ENCODE data around the gene C8G.

The C8G gene

GRCh38 chr9:136953771-136954269 is 8.8 kb downstream of the C8G start:
- no peaks in the 10 kb centered on the region for H3K27me3 ChIP-seq (ENCODE audit: control insufficient read depth, insufficient read depth, low read length)
- H3K36me3 ChIP-seq (ENCODE audit: control insufficient read depth, insufficient read depth, low read length): no peaks in the 10 kb centered on the region
- H3K4me1 ChIP-seq (ENCODE audit: control insufficient read depth, insufficient read depth, low read length): peaks cover 18% of the 10 kb centered on the region
- no peak overlapping the region for H3K9ac ChIP-seq (ENCODE audit: low read length)
- no peaks in the 10 kb centered on the region for H3K9me3 ChIP-seq (ENCODE audit: control insufficient read depth, low read length)
- H3K4me3 ChIP-seq (ENCODE audit: low read length): no peak overlapping the region

- Histone ChIP-seq H3K9me3 (ENCODE audit: control insufficient read depth, low read length) (no peaks in the 10 kb centered on the region), H3K36me3 (ENCODE audit: control insufficient read depth, insufficient read depth, low read length) (no peaks in the 10 kb centered on the region), H3K4me3 (ENCODE audit: low read length) (no peak overlapping the region), H3K27me3 (ENCODE audit: control insufficient read depth, insufficient read depth, low read length) (no peaks in the 10 kb centered on the region), H3K9ac (ENCODE audit: low read length) (no peak overlapping the region), H3K4me1 (ENCODE audit: control insufficient read depth, insufficient read depth, low read length) (peaks cover 18% of the 10 kb centered on the region)
These were observed 9.4 kb downstream of the C8G start for GRCh38 chr9:136954270-136955083.

- Histone ChIP-seq H3K4me1 (ENCODE audit: control insufficient read depth, insufficient read depth, low read length) (peaks cover 13% of the 10 kb centered on the region), H3K9ac (ENCODE audit: low read length) (no peak overlapping the region), H3K4me3 (ENCODE audit: low read length) (no peak overlapping the region), H3K27me3 (ENCODE audit: control insufficient read depth, insufficient read depth, low read length) (no peaks in the 10 kb centered on the region), H3K36me3 (ENCODE audit: control insufficient read depth, insufficient read depth, low read length) (no peaks in the 10 kb centered on the region), H3K9me3 (ENCODE audit: control insufficient read depth, low read length) (no peaks in the 10 kb centered on the region)
These were observed 10.3 kb downstream of the C8G start for GRCh38 chr9:136955202-136955942.

GRCh38 chr9:136955943-136956335 is 10.9 kb downstream of the C8G start:
- no peak overlapping the region for H3K9ac ChIP-seq (ENCODE audit: low read length)

GRCh38 chr9:136956604-136957003 is 11.6 kb downstream of the C8G start:
- H3K36me3 ChIP-seq (ENCODE audit: control insufficient read depth, insufficient read depth, low read length): no peaks in the 10 kb centered on the region
- H3K27me3 ChIP-seq (ENCODE audit: control insufficient read depth, insufficient read depth, low read length): no peaks in the 10 kb centered on the region
- H3K4me1 ChIP-seq (ENCODE audit: control insufficient read depth, insufficient read depth, low read length): peaks cover 3% of the 10 kb centered on the region
- H3K9ac ChIP-seq (ENCODE audit: low read length): no peak overlapping the region
- H3K4me3 ChIP-seq (ENCODE audit: low read length): no peak overlapping the region
- H3K9me3 ChIP-seq (ENCODE audit: control insufficient read depth, low read length): no peaks in the 10 kb centered on the region

More at GRCh38 chr9:136955943-136956335, 10.9 kb downstream of the C8G start:
- no peaks in the 10 kb centered on the region for H3K36me3 ChIP-seq (ENCODE audit: control insufficient read depth, insufficient read depth, low read length)
- H3K4me3 ChIP-seq (ENCODE audit: low read length): no peak overlapping the region
- H3K9me3 ChIP-seq (ENCODE audit: control insufficient read depth, low read length): no peaks in the 10 kb centered on the region
- H3K4me1 ChIP-seq (ENCODE audit: control insufficient read depth, insufficient read depth, low read length): peaks cover 8% of the 10 kb centered on the region
- H3K27me3 ChIP-seq (ENCODE audit: control insufficient read depth, insufficient read depth, low read length): no peaks in the 10 kb centered on the region

- Histone ChIP-seq H3K4me1 (ENCODE audit: control insufficient read depth, insufficient read depth, low read length) (no peaks in the 10 kb centered on the region), H3K9me3 (ENCODE audit: control insufficient read depth, low read length) (no peaks in the 10 kb centered on the region), H3K27me3 (ENCODE audit: control insufficient read depth, insufficient read depth, low read length) (no peaks in the 10 kb centered on the region), H3K9ac (ENCODE audit: low read length) (no peak overlapping the region), H3K4me3 (ENCODE audit: low read length) (no peak overlapping the region), H3K36me3 (ENCODE audit: control insufficient read depth, insufficient read depth, low read length) (no peaks in the 10 kb centered on the region)
These were observed 12.4 kb downstream of the C8G start for GRCh38 chr9:136957461-136957860.

- H3K27me3 ChIP-seq (ENCODE audit: control insufficient read depth, insufficient read depth, low read length): no peaks in the 10 kb centered on the region
- H3K4me3 ChIP-seq (ENCODE audit: low read length): no peak overlapping the region
- H3K36me3 ChIP-seq (ENCODE audit: control insufficient read depth, insufficient read depth, low read length): no peaks in the 10 kb centered on the region
- no peaks in the 10 kb centered on the region for H3K9me3 ChIP-seq (ENCODE audit: control insufficient read depth, low read length)
- H3K4me1 ChIP-seq (ENCODE audit: control insufficient read depth, insufficient read depth, low read length): no peaks in the 10 kb centered on the region
- no peak overlapping the region for H3K9ac ChIP-seq (ENCODE audit: low read length)
These were observed 12.9 kb downstream of the C8G start for GRCh38 chr9:136957901-136958300.

GRCh38 chr9:136958473-136958872 is 13.4 kb downstream of the C8G start:
- H3K36me3 ChIP-seq (ENCODE audit: control insufficient read depth, insufficient read depth, low read length): no peaks in the 10 kb centered on the region
- no peaks in the 10 kb centered on the region for H3K9me3 ChIP-seq (ENCODE audit: control insufficient read depth, low read length)
- H3K4me1 ChIP-seq (ENCODE audit: control insufficient read depth, insufficient read depth, low read length): no peaks in the 10 kb centered on the region
- no peak overlapping the region for H3K4me3 ChIP-seq (ENCODE audit: low read length)
- H3K9ac ChIP-seq (ENCODE audit: low read length): no peak overlapping the region
- no peaks in the 10 kb centered on the region for H3K27me3 ChIP-seq (ENCODE audit: control insufficient read depth, insufficient read depth, low read length)

- Histone ChIP-seq H3K4me3 (ENCODE audit: low read length) (no peak overlapping the region), H3K4me1 (ENCODE audit: control insufficient read depth, insufficient read depth, low read length) (peaks cover 3% of the 10 kb centered on the region), H3K9ac (ENCODE audit: low read length) (no peak overlapping the region), H3K9me3 (ENCODE audit: control insufficient read depth, low read length) (no peaks in the 10 kb centered on the region), H3K27me3 (ENCODE audit: control insufficient read depth, insufficient read depth, low read length) (no peaks in the 10 kb centered on the region), H3K36me3 (ENCODE audit: control insufficient read depth, insufficient read depth, low read length) (no peaks in the 10 kb centered on the region)
These were observed 14.1 kb downstream of the C8G start for GRCh38 chr9:136958898-136959850.

- Histone ChIP-seq H3K9me3 (ENCODE audit: control insufficient read depth, low read length) (no peaks in the 10 kb centered on the region), H3K36me3 (ENCODE audit: control insufficient read depth, insufficient read depth, low read length) (no peaks in the 10 kb centered on the region), H3K9ac (ENCODE audit: low read length) (no peak overlapping the region), H3K4me1 (ENCODE audit: control insufficient read depth, insufficient read depth, low read length) (peaks cover 11% of the 10 kb centered on the region), H3K27me3 (ENCODE audit: control insufficient read depth, insufficient read depth, low read length) (no peaks in the 10 kb centered on the region), H3K4me3 (ENCODE audit: low read length) (no peak overlapping the region)
These were observed 15.3 kb downstream of the C8G start for GRCh38 chr9:136960212-136960937.

- H3K9me3 ChIP-seq (ENCODE audit: control insufficient read depth, low read length): no peaks in the 10 kb centered on the region
- H3K4me1 ChIP-seq (ENCODE audit: control insufficient read depth, insufficient read depth, low read length): peaks cover 11% of the 10 kb centered on the region
- no peaks in the 10 kb centered on the region for H3K36me3 ChIP-seq (ENCODE audit: control insufficient read depth, insufficient read depth, low read length)
- H3K27me3 ChIP-seq (ENCODE audit: control insufficient read depth, insufficient read depth, low read length): peaks cover 3% of the 10 kb centered on the region
- no peak overlapping the region for H3K4me3 ChIP-seq (ENCODE audit: low read length)
- no peak overlapping the region for H3K9ac ChIP-seq (ENCODE audit: low read length)
These were observed 15.9 kb downstream of the C8G start for GRCh38 chr9:136960938-136961275.
